AG09319 (cell line): ENCODE data around the gene KCNT1.

ENCODE experiments used
- DNase-seq: peaks from one replicate; pipeline ENCODE4 v3.0.0-alpha.2; 2010; ENCODE audit warnings: low read depth; ENCODE audit errors: extremely low read depth
- TF ChIP-seq, protein P1 (sequence below): IDR thresholded peaks from 2 replicates; pipeline ENCODE4 v1.5.1; 2011; ENCODE audit warnings: low read depth, mild to moderate bottlenecking, inconsistent platforms, low read length, moderate library complexity

Gene KCNT1

DNA sequence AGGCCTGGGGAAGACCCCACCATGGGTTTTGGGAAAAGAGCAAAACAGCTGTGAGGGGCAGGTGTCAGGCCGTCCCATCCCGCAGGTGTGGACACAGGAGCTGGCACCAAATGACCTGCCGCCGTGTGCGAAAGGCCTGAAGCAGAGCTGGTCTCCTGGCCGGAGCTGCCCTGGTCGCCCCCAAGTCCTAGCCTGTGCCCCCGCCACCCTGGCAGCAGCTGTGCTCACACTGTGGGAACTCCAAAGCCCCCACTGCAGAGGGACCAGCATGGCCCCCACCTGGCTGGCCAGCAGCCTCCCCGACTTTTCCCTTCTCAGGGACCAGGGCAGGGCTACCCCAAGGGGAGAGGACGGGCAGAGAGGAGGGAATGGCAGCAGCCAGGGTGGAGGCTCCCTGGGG lies 88.4 kb downstream of the KCNT1 start:
- no peak for DNase-seq
- TF ChIP-seq, protein P1, sequence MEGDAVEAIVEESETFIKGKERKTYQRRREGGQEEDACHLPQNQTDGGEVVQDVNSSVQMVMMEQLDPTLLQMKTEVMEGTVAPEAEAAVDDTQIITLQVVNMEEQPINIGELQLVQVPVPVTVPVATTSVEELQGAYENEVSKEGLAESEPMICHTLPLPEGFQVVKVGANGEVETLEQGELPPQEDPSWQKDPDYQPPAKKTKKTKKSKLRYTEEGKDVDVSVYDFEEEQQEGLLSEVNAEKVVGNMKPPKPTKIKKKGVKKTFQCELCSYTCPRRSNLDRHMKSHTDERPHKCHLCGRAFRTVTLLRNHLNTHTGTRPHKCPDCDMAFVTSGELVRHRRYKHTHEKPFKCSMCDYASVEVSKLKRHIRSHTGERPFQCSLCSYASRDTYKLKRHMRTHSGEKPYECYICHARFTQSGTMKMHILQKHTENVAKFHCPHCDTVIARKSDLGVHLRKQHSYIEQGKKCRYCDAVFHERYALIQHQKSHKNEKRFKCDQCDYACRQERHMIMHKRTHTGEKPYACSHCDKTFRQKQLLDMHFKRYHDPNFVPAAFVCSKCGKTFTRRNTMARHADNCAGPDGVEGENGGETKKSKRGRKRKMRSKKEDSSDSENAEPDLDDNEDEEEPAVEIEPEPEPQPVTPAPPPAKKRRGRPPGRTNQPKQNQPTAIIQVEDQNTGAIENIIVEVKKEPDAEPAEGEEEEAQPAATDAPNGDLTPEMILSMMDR, result no peak

DNA sequence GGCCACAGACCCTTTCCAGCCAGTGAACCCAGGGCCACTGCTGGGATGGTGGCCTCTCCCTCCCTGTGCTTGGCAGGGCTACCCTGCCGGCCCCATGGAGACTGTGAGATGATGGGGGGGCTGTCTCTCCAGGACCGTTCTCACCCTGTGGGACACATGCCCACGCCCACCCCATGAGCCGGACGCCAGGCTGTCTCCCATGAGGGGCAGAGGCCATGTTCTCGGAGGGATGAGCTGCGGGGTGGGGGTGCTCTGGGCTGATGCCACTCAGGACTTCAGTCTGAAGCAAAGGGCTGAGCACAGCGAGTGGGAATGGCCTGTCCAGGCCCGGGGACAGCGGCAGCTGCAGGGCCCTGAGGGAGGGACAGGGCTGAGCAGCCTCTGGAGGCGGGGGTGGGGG lies 88.9 kb downstream of the KCNT1 start:
- TF ChIP-seq, protein P1, result no peak

DNA sequence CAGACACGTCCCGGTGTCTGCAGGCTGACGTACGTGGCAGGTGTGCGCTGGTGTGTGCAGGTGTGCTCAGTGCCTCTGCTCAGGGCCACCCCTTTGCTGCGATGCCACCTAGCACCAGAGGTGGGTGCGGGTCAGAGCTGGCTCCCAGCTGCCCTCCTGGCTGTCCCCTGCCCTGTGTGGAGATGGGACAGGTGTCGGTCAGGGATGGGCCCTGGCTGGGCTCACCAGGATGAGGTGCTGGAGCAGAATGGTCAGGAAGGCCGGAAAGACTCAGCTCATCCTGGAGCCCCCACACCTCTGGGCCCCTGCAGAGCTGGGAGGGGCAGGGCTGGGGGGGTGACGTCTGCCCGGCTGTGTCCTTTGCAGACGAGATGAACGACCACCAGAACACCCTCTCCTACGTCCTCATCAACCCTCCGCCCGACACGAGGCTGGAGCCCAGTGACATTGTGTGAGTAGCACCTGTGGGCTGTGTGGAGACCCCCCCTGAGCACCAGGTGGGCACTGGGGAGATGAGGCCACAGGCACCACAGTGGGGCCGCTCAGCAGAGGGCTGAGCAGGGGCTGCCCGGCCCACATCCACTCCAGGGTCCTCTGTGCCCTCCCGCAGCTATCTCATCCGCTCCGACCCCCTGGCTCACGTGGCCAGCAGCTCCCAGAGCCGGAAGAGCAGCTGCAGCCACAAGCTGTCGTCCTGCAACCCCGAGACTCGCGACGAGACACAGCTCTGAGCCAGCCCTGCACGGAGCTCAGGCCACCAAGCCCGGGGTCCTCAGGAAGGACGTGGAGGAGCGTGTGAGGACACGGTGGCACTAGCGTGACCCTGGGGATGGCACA lies 89.7 kb downstream of the KCNT1 start:
- TF ChIP-seq, protein P1, result no peak
- no peak for DNase-seq

More for the DNA sequence above, 88.9 kb downstream of the KCNT1 start:
- DNase-seq, result no peak

DNA sequence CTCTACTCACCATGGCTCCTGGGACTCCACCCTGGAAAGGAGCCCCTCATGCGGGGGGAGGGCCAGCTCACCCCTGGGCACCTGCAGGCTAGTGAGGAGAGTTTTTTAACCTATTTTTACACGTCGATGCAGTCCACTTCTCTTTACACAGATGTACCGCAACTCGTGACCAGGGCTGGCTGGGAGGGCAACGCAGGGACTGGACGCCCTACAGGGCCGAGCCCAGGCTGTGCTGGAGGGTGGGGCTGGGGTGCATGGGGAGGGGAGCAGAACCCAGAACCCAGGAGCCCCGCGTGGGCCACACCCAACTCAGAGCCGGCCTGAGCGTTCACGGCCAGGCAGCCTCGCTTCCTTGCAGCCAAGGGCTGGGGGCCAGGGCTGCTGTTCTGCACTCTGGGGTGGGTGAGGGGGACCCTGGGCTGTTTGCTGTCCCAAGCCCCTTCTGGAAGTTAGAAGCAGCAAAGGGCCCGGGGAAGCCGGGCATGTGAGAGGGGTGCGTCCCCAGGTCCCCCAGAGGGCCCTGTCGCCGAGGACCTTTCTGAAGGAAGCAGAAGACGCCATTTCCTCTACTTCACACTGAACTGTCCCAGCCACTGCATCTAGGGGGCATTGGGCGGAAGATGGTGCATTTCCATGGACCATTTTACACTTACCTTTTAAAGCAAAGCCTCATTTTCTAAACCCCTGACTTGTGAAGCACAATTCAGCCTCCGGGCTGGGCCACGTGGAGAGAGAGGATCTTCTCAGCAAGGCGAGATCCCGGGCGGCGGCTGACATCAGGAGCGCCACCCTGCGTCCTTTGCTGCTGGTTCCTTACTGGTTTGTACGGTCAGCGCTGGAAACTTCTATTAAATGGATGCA lies 90.5 kb downstream of the KCNT1 start:
- DNase-seq, result no peak
- TF ChIP-seq, protein P1, result no peak

DNA sequence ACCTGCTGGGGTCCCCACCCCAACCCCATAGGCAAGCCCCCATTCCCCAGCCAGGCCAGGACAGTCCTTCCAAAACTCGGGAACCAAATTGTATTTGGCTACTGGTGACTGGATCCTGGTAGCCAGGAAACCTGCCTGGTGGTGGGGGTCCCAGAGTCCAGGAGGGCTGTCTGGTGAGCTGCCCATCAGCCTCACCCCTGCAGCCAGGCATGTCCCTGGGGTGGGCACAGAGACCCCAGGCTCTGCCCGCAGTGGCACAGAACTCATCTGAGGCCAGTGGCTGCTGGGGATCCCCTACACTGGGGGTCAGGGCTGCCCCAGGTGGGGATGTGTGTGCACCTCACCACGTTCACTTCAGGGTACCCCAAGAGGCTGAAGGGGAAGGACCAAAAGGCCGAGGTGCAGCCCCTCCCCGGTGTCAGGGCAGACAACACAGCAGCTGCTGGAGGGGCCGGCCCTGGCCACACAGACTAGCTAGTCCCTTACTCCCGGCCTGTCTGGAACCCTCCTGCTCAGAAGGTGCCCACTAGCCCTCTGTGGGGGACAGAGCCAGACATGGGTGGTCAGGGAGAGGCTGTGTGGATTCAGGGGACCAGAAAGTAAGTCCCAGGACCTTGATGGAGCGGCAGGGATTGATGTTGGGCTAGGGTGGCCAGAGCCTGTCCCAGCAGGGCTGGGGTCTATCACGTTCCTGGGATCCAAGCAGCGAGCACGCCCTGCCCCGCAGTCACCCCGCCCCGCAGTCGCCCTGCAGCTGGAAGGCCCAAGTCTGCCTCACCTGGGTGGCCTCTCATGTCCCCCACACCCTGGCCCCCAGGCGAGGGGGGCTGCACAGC lies 91.5 kb downstream of the KCNT1 start:
- TF ChIP-seq, protein P1, result no peak
- DNase-seq, result no peak

DNA sequence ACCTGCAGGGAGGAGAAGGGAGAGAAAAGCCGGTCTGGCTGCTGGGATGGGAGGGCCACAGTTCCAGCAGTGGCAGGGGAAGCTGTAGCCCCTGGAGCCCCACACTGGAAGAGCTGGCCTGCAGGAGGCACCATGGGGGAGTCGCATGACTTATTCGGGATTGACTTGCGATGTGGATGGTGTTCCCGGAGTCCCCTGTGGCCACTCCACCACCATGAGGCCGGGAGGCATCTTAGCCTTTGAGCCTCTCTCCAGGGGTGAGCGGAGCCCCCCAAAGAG lies 92.0 kb downstream of the KCNT1 start:
- DNase-seq, result no peak
- TF ChIP-seq, protein P1, result no peak
